Fibroblast of villous mesenchyme (primary cell): ENCODE data around the gene RGS12. TPM values are rescaled to one million over a fixed set of nuclear protein-coding genes. Genes with fewer than 3 reads are reported as not detected.

Experiments
- DNase-seq: peaks from one replicate; pipeline ENCODE4 v3.0.0-alpha.2; 2010; ENCODE audit warnings: low read depth
- H3K4me3 ChIP-seq: 2 replicates; pipeline ENCODE4 v1.5.1; 2011; ENCODE audit warnings: low read depth, mild to moderate bottlenecking, low read length
- CTCF ChIP-seq: IDR thresholded peaks from 2 replicates; pipeline ENCODE4 v1.5.1; 2012; ENCODE audit warnings: low read depth, mild to moderate bottlenecking, low read length; ENCODE audit not compliant: insufficient read depth
- total RNA-seq: library from RNA; depleted of rRNA; stranded (reverse); fragments of >200 nt; gene quantifications from 2 replicates; pipeline ENCODE4 v1.2.3, GENCODE V29; 2012

RGS12 gene
- total RNA-seq, 1 donor: 11.7 TPM

GRCh38 chr4:3294401-3295241 lies 1.8 kb downstream of the RGS12 start:
- DNase-seq: no peak
- no peak overlapping the region for H3K4me3 ChIP-seq
- TF ChIP-seq CTCF: no peak

- no peak for DNase-seq
- no peak overlapping the region for H3K4me3 ChIP-seq
- no peak for TF ChIP-seq CTCF
These were observed 3.2 kb downstream of the RGS12 start for GRCh38 chr4:3295837-3296624.

DNA sequence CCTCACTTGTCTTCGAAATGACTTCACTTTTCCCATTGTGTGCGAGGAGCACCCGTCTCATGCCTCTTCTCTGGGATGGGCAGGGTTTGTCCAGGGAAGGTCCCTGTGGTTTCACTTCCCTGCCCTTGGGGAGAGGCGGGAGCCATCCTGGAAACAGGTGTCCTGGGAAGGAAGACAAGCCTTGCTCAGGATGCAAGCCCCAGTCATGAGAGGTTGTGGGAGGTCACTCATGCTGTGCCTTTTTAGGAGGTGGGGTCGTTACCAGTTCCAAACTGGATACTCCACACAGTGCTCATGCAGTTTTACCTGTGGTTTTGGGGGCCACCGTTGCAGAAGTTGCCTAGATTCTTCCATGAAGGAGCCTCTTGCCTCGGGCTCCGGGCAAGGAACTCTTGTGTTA lies 3.8 kb downstream of the RGS12 start:
- no peak for DNase-seq

GRCh38 chr4:3297066-3297859 lies 4.4 kb downstream of the RGS12 start:
- no peak overlapping the region for H3K4me3 ChIP-seq
- no peak for TF ChIP-seq CTCF
- DNase-seq: no peak

More for the DNA sequence above, 3.8 kb downstream of the RGS12 start:
- no peak for TF ChIP-seq CTCF
- H3K4me3 ChIP-seq: no peak overlapping the region

DNA sequence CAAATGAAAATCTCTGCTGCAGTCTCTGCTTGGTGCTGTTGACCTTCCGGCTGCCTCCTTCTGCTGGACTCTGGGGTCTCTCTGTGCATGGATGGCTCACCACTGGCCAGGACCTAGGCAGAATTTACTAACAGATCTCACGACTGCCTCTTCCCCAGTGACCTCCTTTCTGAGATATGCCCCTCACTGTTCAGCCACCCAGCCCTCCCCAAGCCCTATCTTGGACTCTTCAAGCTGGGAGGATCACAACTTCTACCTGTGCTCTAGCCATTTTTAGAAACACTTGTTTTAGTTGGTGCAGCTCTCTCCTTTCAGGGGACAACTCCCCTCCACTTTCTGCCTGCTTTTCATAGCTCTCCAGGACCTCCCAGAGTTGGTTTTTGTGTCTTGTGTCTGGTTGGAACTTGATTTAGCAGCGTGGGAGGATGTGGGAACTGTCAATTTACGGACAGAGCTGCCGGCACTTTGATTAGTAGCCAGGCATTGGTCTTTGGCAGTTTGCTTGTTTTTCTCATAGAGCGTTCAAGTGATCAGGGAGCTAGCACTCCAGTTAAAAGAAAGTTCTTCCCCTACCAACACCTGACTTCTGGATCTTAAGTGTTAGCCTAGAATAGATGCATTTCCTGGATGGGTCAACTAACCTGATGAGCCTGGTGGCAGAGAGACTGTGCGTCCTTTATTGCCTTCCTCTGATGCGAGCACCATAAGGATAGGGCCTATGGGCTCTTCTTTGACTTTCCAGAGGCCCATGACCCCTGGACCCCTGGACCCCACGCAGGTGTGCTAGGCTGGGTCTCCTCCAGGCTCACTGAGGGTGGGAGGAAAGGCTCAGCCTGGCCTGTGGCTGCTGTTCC lies 6.5 kb downstream of the RGS12 start:
- no peak for DNase-seq

More for the DNA sequence above, 6.5 kb downstream of the RGS12 start:
- H3K4me3 ChIP-seq: no peak overlapping the region
- TF ChIP-seq CTCF: no peak
